GF-D8 (cell line): ENCODE data around the gene CHRNA4.

Experiments used
- DNase-seq: peaks from one replicate; lab custom pipeline; 2025; lab: John Stamatoyannopoulos, UW

The CHRNA4 gene

DNA sequence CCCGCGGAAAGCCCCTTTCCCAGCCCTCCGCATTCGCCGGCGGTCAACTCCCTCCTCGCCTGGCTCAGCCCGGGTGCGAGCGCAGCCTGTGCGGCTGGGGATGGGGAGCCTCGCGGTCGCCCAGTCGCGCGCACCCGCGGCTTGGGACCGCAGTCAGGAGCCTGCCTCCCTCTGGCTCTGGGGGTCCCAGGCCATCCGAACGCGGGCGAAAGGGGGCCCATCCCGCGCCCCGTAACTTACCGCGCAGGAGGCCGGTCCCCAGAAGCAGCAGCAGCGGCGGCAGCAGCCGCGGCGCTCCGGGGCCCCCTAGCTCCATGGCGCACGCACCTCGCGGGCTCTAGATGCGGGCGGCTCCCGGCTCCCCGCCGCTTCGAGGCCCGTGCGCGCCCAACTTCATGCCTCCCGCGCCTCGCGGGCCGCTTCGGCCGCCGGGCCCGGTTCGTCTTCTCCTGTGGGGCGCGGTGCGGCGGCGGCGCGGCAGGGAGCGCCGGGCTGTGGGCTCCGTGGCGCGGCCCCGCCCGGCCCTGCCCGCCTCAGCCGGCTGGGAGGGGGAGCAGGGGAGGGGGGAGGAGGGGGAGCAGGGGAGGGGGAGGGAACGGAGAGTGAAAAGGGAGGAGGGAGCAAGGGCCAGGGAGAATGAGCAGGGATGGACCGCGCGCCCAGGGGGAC, at the start of gene CHRNA4:
TSS of gene CHRNA4 (minus strand) at position 500 of the 669 bp plus-strand sequence. CDS start at position 316, 184 bp downstream.
- DNase-seq: no peak

GRCh38 chr20:63409834-63410435, 48.8 kb upstream of the CHRNA4 start:
- no peak for DNase-seq

- no peak for DNase-seq
Observed at GRCh38 chr20:63409066-63409833, 48.1 kb upstream of the CHRNA4 start.

DNA sequence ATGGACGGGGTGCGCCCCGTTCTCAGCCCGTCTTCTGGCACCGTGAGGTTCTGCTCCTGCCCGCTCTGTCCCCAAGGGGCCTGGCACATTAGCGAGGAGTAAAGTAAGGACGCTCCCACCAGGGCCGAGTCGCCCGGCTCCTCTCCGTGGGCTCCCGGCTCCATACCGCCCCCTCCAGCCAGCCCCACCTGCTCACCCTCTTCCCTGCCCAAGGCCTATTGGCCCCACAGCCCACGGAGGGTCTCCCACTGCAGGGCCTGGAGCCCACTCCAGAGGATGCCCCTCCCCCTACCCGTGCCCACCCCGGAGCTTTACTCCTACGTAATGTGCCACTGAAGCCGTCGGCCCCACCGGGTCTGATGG, 47.5 kb upstream of the CHRNA4 start:
- DNase-seq: no peak

DNA sequence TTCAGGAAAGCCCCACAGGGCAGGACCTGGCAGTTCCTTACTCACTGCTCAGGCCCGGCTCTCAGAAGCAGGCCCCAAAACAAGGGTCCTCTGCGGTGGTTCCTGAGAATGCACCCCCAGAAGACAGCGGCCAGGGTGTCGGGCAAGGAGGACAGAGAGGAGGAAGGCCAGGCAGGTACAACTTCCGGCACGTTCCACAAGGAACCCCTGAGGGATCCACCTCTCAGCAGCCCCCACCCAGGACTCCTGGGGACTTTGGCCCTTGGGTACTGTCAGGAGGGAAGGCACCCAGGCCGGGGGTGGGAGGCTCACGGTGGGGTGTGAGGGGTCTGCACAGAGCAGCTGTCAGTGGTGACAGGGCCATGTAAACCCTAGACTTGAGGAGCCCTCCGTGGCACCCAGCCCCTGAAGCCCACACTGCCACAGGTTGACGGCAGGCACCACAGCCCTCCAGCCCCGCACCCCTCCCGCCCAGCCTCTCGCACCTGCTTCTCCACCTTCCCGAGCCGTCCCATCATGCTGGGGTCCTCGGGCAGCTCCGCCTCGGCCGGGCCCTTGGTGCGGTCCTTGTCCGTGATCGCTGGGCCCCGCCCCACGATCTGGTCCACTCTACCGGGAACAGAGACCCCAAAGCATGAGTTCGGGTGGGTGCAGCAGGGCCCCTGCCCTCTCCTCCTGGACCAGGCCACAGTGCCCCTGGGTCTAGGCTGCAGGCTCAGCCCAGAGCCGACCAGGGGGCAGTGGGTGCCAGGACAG, 47.0 kb upstream of the CHRNA4 start:
- DNase-seq: no peak

- DNase-seq: no peak
Observed at GRCh38 chr20:63406617-63407245, 45.6 kb upstream of the CHRNA4 start.

DNA sequence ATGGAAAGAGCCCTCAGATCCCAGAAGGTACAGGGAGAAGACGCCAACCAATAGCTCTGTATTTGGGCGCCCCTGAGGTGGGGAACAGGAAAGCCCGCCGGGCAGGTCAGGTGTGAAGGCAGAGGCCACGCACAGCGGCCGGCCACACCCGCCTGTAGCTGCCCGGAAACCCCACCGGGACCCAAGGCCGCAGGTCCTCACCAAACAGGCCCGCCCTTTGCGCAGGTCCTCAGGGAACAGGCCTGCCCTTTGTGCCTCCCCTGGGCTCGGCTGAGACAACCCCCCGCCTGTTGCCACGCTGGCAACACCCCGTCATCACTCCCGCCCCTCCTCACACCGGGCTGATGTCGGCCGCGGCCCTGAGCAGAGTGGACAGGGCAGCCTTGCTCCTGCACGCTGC, 44.9 kb upstream of the CHRNA4 start:
- DNase-seq: no peak

DNA sequence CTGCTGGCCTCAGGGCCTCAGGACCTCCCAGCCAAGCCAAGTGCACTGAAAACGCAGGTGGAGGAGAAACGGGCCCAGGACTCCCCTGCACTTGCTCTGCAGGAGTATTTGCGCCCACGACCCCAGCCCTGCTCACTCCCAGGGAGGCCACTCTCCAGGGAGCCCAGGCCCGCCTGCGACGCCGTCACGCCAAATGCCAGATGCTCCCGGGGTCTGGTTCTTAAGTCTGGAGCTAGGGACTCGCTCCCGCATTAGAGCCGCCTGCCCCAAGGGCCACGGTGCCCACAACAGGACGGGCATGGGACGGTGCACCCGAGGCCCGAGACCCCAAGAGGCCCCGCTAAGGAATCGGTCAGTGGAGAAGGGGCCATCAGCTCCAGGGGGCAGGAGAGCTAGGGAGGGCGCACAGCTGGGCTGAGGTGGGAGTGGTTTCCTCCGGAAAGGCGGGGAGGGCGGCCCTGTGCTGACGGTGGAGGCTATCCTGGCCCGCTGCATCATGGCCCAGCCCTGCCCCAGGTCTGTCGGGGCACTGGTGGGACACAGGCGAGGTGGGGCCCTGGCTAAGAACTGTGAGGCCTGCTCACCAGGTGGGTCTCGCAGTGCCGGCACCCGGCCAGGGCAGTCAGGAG, 44.1 kb upstream of the CHRNA4 start:
- DNase-seq: no peak

DNA sequence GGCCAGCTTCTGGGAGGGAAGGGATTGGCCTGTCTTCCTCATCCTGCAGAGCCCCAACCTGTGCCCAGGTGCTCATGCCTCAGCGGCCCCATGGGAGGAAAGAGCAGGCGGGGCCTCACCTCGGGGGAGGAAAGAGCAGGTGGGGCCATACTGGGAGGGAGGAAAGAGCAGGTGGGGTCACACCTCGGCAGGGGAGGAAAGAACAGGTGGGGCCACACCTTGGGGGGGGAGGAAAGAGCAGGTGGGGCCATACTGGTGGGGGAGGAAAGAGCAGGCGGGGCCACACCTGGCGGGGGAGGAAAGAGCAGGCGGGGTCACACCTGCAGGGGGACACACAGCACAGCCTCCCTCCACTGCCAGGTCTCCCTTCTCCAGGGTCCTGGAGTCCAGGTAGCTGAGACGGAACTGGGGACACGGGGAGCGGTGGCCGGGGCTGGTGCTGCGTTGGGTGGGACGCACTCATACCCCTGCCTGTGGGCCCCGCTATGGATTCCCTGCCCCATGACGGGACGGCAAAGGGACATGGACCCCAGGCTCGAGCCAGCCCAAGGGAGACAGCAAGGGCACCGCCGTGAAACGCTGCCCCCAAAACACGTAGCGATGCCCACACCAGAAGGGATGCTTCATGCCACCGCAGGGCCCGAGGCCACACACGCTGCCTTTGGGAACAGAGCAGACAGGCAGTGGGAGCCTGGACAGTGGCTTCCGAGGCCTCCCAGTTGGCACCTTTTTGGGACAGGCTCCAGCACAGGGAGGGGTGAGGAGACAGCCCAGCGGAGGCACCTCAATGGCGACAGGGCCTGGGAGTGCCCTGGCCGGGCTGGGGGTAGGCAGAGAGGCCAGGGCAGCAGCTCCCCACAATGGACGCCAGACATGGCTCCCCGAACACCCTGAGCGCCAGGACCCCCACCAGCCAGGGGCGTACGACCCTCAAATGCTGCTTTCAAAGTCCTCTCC, 43.3 kb upstream of the CHRNA4 start:
- no peak for DNase-seq

GRCh38 chr20:63403403-63404105, 42.4 kb upstream of the CHRNA4 start:
- DNase-seq: no peak

- DNase-seq: no peak
Observed at GRCh38 chr20:63402860-63403220, 41.7 kb upstream of the CHRNA4 start.

DNA sequence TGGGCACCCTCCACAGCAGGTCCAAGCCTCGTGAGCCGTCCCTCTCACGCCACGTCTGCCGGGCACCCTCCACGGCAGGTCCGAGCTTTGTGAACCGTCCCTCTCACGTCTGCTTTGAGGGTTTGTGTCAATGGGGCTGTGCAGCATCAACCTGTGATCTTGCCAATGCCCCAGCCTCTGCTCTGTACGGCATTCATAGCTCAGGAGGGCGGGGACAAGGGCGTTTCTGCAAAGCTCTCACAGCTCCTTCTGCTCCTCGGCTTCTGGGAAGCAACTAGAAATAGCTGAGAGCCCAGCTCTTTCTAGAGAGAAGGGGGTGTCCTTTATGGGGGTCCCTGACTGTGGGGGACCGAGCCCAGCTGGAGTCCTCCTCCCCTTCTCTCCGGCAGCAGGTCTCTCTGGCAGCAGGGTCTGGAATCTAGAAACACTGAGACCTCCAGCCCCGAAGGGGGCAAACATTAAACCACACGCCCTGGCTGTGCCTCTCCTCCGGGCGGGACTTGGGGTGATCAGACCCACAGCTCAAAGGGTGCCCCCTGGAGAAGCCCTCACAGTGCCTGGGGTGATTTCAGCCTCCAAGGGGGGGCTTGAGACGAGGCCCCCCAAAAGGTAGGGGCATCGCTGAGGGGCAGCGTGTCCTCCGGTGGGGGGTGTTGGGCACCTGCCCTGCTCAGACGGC, 41.2 kb upstream of the CHRNA4 start:
- DNase-seq: no peak

DNA sequence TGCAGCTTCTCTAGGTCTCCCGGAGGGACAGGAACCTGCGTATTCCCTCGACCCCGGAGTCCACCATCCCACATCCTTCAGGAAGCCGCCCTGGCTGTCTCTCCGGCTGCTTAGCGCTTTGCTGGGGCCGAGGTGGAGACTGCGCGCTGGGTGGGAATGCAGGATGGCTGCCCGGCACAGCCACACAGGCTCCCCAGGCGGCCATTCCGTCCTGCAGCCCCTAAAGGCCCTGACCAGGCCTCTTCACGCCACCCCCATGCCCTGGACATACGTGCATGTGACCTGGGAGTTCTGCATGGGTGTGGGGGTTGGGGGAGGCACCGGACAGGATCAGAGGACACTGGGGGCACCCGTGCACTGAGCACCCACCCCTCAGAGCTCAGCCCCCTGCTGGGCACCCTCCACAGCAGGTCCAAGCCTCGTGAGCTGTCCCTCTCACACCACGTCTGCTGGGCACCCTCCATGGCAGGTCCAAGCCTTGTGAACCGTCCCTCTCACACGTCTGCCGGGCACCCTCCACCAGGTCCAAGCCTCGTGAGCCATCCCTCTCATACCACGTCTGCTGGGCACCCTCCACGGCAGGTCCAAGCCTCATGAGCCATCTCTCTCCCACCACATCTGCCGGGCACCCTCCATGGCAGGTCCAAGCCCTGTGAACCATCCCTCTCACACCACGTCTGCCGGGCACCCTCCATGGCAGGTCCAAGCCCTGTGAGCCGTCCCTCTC, 40.4 kb upstream of the CHRNA4 start:
- DNase-seq: no peak

GRCh38 chr20:63400486-63401210, 39.5 kb upstream of the CHRNA4 start:
- DNase-seq: no peak

DNA sequence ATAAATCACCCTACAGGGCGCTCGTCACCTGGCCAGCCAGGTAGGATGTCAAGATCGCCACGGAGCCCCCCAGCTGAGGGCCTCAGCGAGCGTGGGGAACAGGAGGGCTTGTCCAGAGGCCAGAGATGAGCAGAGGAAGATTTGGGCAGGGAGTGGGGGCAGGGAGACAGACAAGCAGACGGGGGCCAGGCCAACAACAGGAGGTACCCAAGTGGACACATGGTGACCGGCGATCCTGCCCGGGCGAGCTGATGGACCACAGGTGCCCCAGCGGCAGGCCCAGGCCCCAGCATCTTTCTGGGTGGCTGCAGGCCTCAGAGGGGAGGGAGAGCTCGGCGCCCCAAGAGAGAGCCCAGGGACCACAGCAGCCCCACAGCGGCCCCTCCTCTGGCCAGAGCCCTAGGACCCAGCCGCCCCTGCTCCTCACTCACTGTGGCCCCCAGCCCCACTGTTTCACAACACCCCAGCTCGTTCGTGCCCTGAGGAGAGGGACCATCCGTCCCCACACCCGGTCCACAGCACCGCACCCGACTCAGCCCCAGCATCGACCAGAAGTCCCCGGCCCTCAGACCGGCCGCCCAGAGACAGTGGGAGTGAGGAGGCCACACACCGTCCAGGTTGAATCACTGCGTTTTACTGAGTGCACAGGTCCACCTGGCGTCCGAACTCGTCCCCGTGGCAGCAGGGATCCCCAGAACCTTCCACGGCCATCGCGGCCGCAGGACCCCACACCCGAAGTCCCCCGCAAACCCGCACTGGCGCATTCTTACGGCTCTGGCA, 38.6 kb upstream of the CHRNA4 start:
- no peak for DNase-seq

GRCh38 chr20:63398744-63399514, 37.8 kb upstream of the CHRNA4 start:
- no peak for DNase-seq
